ENCODE data around the gene CRYGB. TPM values are rescaled to one million over a fixed set of nuclear protein-coding genes. Genes with fewer than 3 reads are reported as not detected.
"Not testable (repeated sequence)": the region's sequence is repeated elsewhere in the genome, so short reads cannot be mapped to it uniquely, and the experiment has no call there.

The CRYGB gene
- total and polyA plus RNA-seq, 10 of the 15 experiments (the other 5 are each of a cell fraction or from before 2014, with no cell fraction given), result not detected

DNA sequence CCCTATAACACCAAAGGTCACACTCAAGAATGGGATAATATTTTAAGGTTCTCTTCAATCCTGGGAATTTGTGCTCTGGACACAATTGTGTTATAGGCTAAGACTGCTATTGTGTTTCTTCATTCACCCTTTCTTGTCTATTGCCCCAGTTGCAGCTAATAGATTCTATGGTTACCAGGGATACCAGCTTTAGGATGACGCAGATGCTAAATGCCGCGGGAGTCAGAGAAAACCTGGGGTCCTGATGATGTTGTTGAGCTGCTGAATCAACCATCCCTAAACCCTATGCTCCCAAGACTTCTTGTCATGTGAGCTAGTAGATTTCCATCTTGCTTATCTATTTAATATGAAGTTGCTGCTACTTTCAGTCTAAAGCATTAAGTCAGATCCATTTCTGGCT, 27.0 kb downstream of the CRYGB start:
- DNase-seq (ENCODE audit: low read depth, low spot score) (no peak), ATAC-seq (no peak), FAIRE-seq (no peak)
- peaks cover 0 to 3% of the 10 kb centered on the region in 2 experiments; a peak in 1 of 4 replicates for H3K27me3 ChIP-seq (replicated peaks in 1 of 2; ENCODE audit: control insufficient read depth in 2 of 2, insufficient read depth in 2 of 2, low read length in 1 of 2)
- CTCF ChIA-PET, result no interaction called here
- no peak overlapping the region for H2AFZ ChIP-seq (ENCODE audit: control insufficient read depth, low read depth, low read length)
- in situ Hi-C loops (cut with MboI), result no loop called here
- POLR2A ChIA-PET, result no interaction called here
- H3K27ac ChIP-seq (ENCODE audit: control insufficient read depth, insufficient read depth), result no peak overlapping the region
- no peaks in the 10 kb centered on the region for H4K20me1 ChIP-seq (ENCODE audit: control insufficient read depth, insufficient read depth)
- no TSS peak for BruUV-seq (replicated peaks)
- H3K4me3 ChIP-seq, result no peak overlapping the region
- intact Hi-C loops (cut with micrococcal nuclease; ENCODE audit: unreplicated experiment), result no loop called here
- H3K4me1 ChIP-seq (ENCODE audit: control insufficient read depth, insufficient read depth, low read length), result no peaks in the 10 kb centered on the region
- H3K36me3 ChIP-seq (ENCODE audit: control insufficient read depth in 2 of 2, insufficient read depth in 2 of 2, low read length in 1 of 2), result no peaks in the 10 kb centered on the region
- no peaks in the 10 kb centered on the region for H3K79me2 ChIP-seq (ENCODE audit: control insufficient read depth, insufficient read depth, low read length)
- H3K9me3 ChIP-seq (replicated peaks; ENCODE audit: control insufficient read depth, insufficient read depth, low read length), result no peaks in the 10 kb centered on the region
- TF ChIP-seq PAX8 (IDR thresholded peaks at IDR 0.05) (no peak), ZNF274 (IDR thresholded peaks at IDR 0.05; ENCODE audit: insufficient read depth, insufficient read length) (no peak), HSF1 (IDR thresholded peaks at IDR 0.05; ENCODE audit: low read depth, low read length) (no peak), RUNX3 (IDR thresholded peaks at IDR 0.05; ENCODE audit: low read length) (no peak), HDGF (IDR thresholded peaks at IDR 0.05) (no peak)
- TF ChIP-seq, protein P1, sequence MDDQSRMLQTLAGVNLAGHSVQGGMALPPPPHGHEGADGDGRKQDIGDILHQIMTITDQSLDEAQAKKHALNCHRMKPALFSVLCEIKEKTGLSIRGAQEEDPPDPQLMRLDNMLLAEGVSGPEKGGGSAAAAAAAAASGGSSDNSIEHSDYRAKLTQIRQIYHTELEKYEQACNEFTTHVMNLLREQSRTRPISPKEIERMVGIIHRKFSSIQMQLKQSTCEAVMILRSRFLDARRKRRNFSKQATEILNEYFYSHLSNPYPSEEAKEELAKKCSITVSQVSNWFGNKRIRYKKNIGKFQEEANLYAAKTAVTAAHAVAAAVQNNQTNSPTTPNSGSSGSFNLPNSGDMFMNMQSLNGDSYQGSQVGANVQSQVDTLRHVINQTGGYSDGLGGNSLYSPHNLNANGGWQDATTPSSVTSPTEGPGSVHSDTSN (IDR thresholded peaks at IDR 0.05; ENCODE audit: insufficient replicate concordance, low read depth, low read length), result no peak
- no peak overlapping the region for H3K4me2 ChIP-seq (ENCODE audit: control insufficient read depth, insufficient read depth)
- RAD21 ChIA-PET (ENCODE audit: unreplicated experiment), result no interaction called here
- no peak overlapping the region for H3K9ac ChIP-seq (ENCODE audit: control insufficient read depth, insufficient read depth, low read length)
- SMC1A ChIA-PET (ENCODE audit: uncharacterized antibody, unreplicated experiment), result interaction anchor here (1.1 kb wide), 1 partner anchor 212 kb away, joined by 3 read pairs; no protein-coding TSS in a partner anchor
- WGBS (ENCODE audit: insufficient coverage, insufficient replicate concordance, low lambda C conversion rate, missing lambda C conversion rate), result 79% methylated on average over 3 of the region's 3 CpGs

DNA sequence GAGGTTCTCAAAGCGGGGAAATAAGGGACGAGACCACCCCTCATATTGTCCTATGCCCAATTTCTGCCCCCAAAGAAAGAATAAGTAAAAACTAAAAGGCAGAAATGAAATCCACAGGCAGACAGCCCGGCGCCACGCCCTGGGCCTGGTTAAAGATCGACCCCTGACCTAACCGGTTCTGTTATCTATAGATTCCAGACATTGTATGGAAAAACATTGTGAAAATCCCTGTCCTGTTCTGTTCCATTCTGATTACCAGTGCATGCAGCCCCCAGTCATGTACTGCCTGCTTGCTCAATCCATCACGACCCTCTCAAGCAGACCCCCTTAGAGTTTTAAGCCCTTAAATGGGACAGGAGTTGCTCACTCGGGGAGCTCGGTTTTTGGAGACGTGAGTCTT, 28.6 kb downstream of the CRYGB start:
- H3K27ac ChIP-seq (ENCODE audit: control insufficient read depth, insufficient read depth); H3K36me3 ChIP-seq (ENCODE audit: control insufficient read depth in 2 of 2, insufficient read depth in 2 of 2, low read length in 1 of 2); H2AFZ ChIP-seq (ENCODE audit: control insufficient read depth, low read depth, low read length); intact Hi-C loops (cut with micrococcal nuclease; ENCODE audit: unreplicated experiment); FAIRE-seq; DNase-seq (ENCODE audit: low read depth, low spot score); H3K4me1 ChIP-seq (ENCODE audit: control insufficient read depth, insufficient read depth, low read length); H3K4me3 ChIP-seq; BruUV-seq (replicated peaks); SMC1A ChIA-PET (ENCODE audit: uncharacterized antibody, unreplicated experiment); H4K20me1 ChIP-seq (ENCODE audit: control insufficient read depth, insufficient read depth); in situ Hi-C loops (cut with MboI); CTCF ChIA-PET; RAD21 ChIA-PET (ENCODE audit: unreplicated experiment); H3K27me3 ChIP-seq (replicated peaks in 1 of 2; ENCODE audit: control insufficient read depth in 2 of 2, insufficient read depth in 2 of 2, low read length in 1 of 2); H3K4me2 ChIP-seq (ENCODE audit: control insufficient read depth, insufficient read depth); ATAC-seq; H3K9me3 ChIP-seq (replicated peaks; ENCODE audit: control insufficient read depth, insufficient read depth, low read length); POLR2A ChIA-PET; H3K9ac ChIP-seq (ENCODE audit: control insufficient read depth, insufficient read depth, low read length); H3K79me2 ChIP-seq (ENCODE audit: control insufficient read depth, insufficient read depth, low read length): not testable (repeated sequence)
- WGBS (ENCODE audit: insufficient coverage, insufficient replicate concordance, low lambda C conversion rate, missing lambda C conversion rate), result 44% methylated on average over 11 of the region's 11 CpGs
